GM12878 (cell line): ENCODE results near the gene ASNSD1. TPM values are rescaled to one million over a fixed set of nuclear protein-coding genes. Genes with fewer than 3 reads are reported as not detected.

Source experiments
- CHD2 ChIP-seq: IDR thresholded peaks from 2 replicates; pipeline ENCODE4 v1.6.1; 2011; ENCODE audit warnings: low read depth, low read length, improper control_type of control experiment, borderline replicate concordance
- HCFC1 ChIP-seq: fragments of 150-350 bp; IDR thresholded peaks from 2 replicates; pipeline ENCODE4 v1.6.1; 2014; ENCODE audit warnings: low read length
- MTA2 ChIP-seq: fragments of 450-650 bp; IDR thresholded peaks from 2 replicates; pipeline ENCODE4 v1.6.1; 2016; ENCODE audit warnings: low read depth, mild to moderate bottlenecking, moderate library complexity
- MYB ChIP-seq: fragments of 150-350 bp; IDR thresholded peaks from 2 replicates; pipeline ENCODE4 v1.6.1; 2014; ENCODE audit warnings: mild to moderate bottlenecking, low read depth, low read length, borderline replicate concordance
- polyA plus RNA-seq, 11 experiments: library from polyadenylated mRNA; depleted of rRNA in 4 of 11; unstranded in 6 of 11; stranded (reverse) in 5 of 11; fragments of >200 nt; fragmentation: Nextera tagmentation in 4 of 11; fragmentation: Illumina TruSeq in 1 of 11; extraction: Ambion mirVana in 4 of 11; extraction: Trizol in 1 of 11; gene quantifications; 1 replicate in 1 of 11; 2 replicates in 10 of 11; pipeline versions ENCODE4 v1.2.1 to v1.2.3, GENCODE V29; 2011 to 2016; ENCODE audit warnings: inconsistent platforms in 2 of 11, missing spikeins in 2 of 11, low read depth in 1 of 11
- total RNA-seq, 4 experiments: library from RNA; depleted of rRNA in 3 of 4; stranded (reverse); fragments of >200 nt in 3 of 4; fragmentation: Illumina TruSeq in 1 of 4; extraction: Trizol in 1 of 4; gene quantifications; 2 replicates each; pipeline versions ENCODE4 v1.2.1 to v1.2.3, GENCODE V29; 2013 to 2021
- TF ChIP-seq, protein P1 (sequence below): fragments of 450-650 bp; IDR thresholded peaks from 2 replicates; pipeline ENCODE4 v1.6.1; 2018; ENCODE audit warnings: borderline replicate concordance, mild to moderate bottlenecking; ENCODE audit not compliant: partially characterized antibody
- TF ChIP-seq, protein P2 (sequence below): fragments of 450-650 bp; IDR thresholded peaks from 2 replicates; pipeline ENCODE4 v1.6.1; 2017; ENCODE audit warnings: borderline replicate concordance
- TF ChIP-seq, protein P3 (sequence below): fragments of 450-650 bp; IDR thresholded peaks from 2 replicates; pipeline ENCODE4 v1.6.1; 2017; ENCODE audit warnings: mild to moderate bottlenecking, moderate library complexity

Gene ASNSD1
- total and polyA plus RNA-seq, 10 of the 15 experiments (the other 5 are each of a cell fraction or from before 2014, with no cell fraction given): 39.1 to 89.8 (median 72.1) TPM

DNA sequence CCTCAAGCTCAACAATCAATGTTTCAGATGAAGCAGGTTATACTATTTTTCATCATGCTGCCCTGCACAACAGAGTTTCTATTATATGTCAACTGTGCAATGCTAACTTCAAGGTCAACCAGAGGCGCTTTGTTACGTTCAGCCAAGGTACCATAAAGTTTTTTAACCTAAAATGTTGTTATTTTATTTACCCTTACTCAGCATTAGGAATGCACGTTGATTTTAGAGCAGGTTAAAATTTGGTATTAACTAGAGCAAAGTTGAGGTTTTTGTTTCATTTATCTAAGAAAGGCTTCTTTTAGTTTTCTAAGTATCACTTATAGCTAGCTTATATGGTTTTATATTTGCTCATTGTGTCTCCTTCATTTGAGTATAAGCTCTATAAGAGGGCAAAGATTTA lies 35.0 kb downstream of the ASNSD1 start (continued):
- TF ChIP-seq, protein P1, sequence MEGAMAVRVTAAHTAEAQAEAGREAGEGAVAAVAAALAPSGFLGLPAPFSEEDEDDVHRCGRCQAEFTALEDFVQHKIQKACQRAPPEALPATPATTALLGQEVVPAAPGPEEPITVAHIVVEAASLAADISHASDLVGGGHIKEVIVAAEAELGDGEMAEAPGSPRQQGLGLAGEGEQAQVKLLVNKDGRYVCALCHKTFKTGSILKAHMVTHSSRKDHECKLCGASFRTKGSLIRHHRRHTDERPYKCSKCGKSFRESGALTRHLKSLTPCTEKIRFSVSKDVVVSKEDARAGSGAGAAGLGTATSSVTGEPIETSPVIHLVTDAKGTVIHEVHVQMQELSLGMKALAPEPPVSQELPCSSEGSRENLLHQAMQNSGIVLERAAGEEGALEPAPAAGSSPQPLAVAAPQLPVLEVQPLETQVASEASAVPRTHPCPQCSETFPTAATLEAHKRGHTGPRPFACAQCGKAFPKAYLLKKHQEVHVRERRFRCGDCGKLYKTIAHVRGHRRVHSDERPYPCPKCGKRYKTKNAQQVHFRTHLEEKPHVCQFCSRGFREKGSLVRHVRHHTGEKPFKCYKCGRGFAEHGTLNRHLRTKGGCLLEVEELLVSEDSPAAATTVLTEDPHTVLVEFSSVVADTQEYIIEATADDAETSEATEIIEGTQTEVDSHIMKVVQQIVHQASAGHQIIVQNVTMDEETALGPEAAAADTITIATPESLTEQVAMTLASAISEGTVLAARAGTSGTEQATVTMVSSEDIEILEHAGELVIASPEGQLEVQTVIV: no peak
- no peak for TF ChIP-seq MTA2
- TF ChIP-seq, protein P2, sequence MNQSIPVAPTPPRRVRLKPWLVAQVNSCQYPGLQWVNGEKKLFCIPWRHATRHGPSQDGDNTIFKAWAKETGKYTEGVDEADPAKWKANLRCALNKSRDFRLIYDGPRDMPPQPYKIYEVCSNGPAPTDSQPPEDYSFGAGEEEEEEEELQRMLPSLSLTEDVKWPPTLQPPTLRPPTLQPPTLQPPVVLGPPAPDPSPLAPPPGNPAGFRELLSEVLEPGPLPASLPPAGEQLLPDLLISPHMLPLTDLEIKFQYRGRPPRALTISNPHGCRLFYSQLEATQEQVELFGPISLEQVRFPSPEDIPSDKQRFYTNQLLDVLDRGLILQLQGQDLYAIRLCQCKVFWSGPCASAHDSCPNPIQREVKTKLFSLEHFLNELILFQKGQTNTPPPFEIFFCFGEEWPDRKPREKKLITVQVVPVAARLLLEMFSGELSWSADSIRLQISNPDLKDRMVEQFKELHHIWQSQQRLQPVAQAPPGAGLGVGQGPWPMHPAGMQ: no peak
- TF ChIP-seq, protein P3, sequence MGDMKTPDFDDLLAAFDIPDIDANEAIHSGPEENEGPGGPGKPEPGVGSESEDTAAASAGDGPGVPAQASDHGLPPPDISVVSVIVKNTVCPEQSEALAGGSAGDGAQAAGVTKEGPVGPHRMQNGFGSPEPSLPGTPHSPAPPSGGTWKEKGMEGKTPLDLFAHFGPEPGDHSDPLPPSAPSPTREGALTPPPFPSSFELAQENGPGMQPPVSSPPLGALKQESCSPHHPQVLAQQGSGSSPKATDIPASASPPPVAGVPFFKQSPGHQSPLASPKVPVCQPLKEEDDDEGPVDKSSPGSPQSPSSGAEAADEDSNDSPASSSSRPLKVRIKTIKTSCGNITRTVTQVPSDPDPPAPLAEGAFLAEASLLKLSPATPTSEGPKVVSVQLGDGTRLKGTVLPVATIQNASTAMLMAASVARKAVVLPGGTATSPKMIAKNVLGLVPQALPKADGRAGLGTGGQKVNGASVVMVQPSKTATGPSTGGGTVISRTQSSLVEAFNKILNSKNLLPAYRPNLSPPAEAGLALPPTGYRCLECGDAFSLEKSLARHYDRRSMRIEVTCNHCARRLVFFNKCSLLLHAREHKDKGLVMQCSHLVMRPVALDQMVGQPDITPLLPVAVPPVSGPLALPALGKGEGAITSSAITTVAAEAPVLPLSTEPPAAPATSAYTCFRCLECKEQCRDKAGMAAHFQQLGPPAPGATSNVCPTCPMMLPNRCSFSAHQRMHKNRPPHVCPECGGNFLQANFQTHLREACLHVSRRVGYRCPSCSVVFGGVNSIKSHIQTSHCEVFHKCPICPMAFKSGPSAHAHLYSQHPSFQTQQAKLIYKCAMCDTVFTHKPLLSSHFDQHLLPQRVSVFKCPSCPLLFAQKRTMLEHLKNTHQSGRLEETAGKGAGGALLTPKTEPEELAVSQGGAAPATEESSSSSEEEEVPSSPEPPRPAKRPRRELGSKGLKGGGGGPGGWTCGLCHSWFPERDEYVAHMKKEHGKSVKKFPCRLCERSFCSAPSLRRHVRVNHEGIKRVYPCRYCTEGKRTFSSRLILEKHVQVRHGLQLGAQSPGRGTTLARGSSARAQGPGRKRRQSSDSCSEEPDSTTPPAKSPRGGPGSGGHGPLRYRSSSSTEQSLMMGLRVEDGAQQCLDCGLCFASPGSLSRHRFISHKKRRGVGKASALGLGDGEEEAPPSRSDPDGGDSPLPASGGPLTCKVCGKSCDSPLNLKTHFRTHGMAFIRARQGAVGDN: no peak
- no peak for TF ChIP-seq CHD2
- no peak for TF ChIP-seq HCFC1
- no peak for TF ChIP-seq MYB
- TF ChIP-seq, all 136 proteins: peak for 0
